GM12872 (cell line): ENCODE results near the gene CXCL16.

Source experiments
- CTCF ChIP-seq: IDR thresholded peaks from 3 replicates; pipeline ENCODE4 v1.5.1; 2011; ENCODE audit warnings: low read depth, mild to moderate bottlenecking, low read length, moderate library complexity; ENCODE audit not compliant: insufficient read depth

The CXCL16 gene

GRCh38 chr17:4739122-4740024, at the start of gene CXCL16, which contains the start of gene ZMYND15:
CXCL16 (minus strand) TSS chr17:4739928; CDS start chr17:4739339, 589 bp downstream.
ZMYND15 (plus strand) TSS chr17:4739833; CDS start chr17:4740549, 716 bp downstream.
- no peak for TF ChIP-seq CTCF

- TF ChIP-seq CTCF = no peak
Measured at GRCh38 chr17:4788807-4789700, 49.3 kb upstream of the CXCL16 start, which contains the start of gene GLTPD2. GLTPD2 (plus strand) TSS chr17:4788964; CDS start chr17:4789012, 48 bp downstream.

- no peak for TF ChIP-seq CTCF
Measured at GRCh38 chr17:4788159-4788806, 48.6 kb upstream of the CXCL16 start.

- no peak for TF ChIP-seq CTCF
Measured at GRCh38 chr17:4786516-4786915, 46.8 kb upstream of the CXCL16 start.

- no peak for TF ChIP-seq CTCF
Measured at GRCh38 chr17:4786106-4786511, 46.4 kb upstream of the CXCL16 start, which contains the start of gene VMO1. VMO1 (minus strand) TSS chr17:4786364; CDS start chr17:4786352, 12 bp downstream.

GRCh38 chr17:4785311-4786105, 45.8 kb upstream of the CXCL16 start:
- TF ChIP-seq CTCF = no peak
